HG03108 (cell line): ENCODE measurements around the gene BMS1.
"Not testable (repeated sequence)": the region's sequence is repeated elsewhere in the genome, so short reads cannot be mapped to it uniquely, and the experiment has no call there.

Experiments used
- ATAC-seq: cut with Tn5 transposase; IDR thresholded peaks from one replicate; pipeline ENCODE4 v1.9.1; 2021; ENCODE audit warnings: moderate library complexity; ENCODE audit not compliant: unreplicated experiment

The BMS1 gene

GRCh38 chr10:42860016-42860415, 77.4 kb downstream of the BMS1 start:
- not testable (repeated sequence) for ATAC-seq

DNA sequence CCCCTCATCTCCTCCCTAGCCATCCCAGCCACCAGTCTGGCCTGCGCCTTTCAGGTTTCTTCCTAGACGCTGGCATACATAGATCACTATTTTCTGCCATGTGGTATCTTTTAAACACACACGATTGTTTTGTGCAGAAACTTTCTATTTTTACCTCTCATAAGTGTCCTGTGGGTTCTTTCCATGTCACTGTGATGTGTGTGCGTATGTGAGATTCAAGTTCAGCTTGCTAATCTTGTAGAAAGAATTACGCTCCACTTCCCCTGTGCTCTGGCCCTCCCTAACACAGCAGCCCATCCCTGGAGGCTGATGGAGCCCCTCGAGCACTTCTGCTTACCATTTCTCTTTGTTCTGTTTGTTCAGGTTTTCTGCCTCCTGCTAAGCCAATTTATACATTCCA, 80.2 kb downstream of the BMS1 start:
- ATAC-seq, result not testable (repeated sequence)

DNA sequence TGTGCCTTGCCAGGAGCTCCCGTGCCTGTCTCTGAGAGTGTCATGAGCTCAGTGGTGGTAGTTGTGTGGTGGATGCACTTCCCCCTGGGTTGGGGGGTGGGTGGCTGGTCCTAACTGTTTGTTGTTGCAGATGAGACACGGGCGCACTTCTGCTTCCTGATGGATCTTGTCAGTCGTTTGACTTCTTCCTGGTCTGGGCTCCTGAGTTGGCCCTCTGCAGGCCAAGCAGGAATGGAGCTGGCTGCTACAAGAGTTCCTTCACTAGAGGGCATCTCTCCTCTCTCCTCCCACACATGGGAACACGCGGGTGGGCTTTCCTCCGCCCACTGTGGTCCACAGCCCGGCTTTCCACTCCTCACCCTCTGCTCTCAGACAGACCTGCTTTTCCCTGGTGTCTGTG, 82.0 kb downstream of the BMS1 start:
- no peak for ATAC-seq

- no peak for ATAC-seq
Observed at GRCh38 chr10:42865716-42866114, 83.1 kb downstream of the BMS1 start.

DNA sequence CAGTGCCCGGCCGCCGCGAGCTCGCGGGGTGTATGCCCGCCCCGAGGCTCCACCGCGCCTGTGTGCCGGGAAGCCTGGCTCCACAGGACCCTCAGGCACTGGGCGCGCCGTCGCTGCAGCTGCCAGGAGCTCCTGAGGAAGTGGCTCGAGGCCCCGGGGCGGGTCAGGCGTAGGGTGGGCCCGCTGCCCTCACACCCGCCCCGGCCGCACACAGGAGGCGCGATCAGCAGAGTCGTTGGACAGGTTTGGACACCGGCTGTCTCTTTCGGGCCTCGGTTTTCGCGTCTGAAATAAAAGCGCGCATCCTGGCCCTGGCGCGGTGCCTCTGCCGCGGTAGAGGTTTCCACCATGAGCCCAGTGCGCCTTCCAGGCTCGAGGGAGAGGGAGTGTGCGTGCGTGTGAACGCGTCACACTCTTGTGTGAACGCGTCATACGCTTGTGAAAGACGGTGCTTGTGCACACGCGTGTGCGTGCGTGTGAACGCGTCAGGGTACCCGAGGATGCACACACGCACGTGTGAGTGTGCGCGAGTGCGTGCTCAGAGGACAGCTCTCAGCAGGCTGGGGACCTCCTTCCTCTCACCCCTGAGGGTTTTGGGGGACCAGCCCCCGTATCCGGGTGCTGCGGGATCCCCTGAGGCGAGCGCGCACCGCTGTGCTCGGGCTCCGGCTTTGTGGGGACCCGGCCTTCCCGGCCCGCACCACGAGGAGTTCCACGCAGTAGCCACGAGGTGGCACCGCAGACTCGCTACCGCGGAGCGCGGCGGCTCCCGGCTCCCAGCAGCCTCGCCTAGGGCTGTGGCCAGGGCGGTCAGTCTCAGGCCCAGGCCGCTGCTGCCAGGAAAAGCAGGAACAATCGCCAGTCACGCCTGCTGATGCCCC, 83.8 kb downstream of the BMS1 start:
- no peak for ATAC-seq

DNA sequence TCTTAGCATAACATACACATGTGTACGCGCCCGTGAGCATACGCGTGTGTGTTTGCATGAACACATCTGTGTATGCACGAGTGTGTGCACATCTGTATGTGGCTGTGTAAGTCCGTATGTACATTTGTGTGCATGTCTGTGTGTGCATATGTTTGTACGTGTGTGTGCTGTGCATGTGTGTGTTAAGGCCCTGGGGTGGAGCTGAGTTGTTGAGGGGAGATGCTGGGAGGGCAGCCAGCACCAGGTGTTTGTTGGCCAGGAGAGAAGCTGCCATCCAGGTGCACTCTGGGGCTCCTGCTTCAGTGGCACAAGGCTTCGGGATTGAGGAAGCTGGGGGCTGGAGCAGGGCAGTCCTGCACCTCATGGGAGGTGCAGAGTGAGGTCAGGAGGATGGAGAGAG, 85.0 kb downstream of the BMS1 start:
- ATAC-seq, result no peak

GRCh38 chr10:42868530-42868929, 85.9 kb downstream of the BMS1 start:
- no peak for ATAC-seq

DNA sequence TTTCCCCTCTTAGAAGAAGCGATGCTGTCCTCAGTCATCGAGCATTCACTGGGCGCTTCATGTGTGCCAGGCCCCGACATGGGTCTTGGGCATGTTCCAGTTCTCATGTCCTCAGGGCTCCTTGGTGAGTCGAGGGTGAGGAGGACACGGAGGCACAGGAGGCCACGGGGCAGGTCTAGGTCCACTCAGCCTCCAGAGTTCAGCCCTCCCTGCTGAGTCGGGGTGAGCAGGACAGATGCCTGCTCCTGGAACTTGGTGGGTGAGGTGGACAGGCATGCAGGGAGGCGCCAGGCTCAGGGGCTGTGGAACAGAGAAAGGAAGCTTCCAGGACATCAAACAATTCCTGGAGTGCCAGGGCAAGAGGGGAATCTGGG, 87.4 kb downstream of the BMS1 start:
- no peak for ATAC-seq

GRCh38 chr10:42871138-42871641, 88.6 kb downstream of the BMS1 start:
- ATAC-seq, result not testable (repeated sequence)

DNA sequence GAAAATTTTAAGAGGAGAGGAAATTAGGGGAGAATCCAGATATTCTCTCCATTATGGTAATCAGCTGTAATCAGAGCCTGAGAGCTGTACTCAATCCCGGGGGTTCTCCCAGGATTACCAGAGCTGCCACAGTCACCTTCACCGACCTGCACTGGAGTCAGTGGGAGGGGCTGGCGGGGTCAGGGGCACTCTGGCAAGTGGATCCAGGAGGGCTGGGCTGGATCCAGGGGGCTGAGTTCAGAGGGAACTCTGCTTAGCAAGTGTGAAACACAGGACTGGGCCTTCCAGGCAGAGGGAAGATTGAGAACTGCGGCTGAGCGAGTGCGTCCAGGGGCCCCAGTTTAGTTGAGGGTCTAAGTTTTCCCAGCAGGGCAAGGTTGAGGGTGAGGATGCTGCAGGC, 89.2 kb downstream of the BMS1 start:
- no peak for ATAC-seq

- no peak for ATAC-seq
Observed at GRCh38 chr10:42872865-42873435, 90.4 kb downstream of the BMS1 start.

GRCh38 chr10:42874713-42875387, 92.3 kb downstream of the BMS1 start:
- no peak for ATAC-seq

GRCh38 chr10:42875388-42875755, 92.8 kb downstream of the BMS1 start:
- no peak for ATAC-seq

- no peak for ATAC-seq
Observed at GRCh38 chr10:42875798-42876341, 93.3 kb downstream of the BMS1 start.

GRCh38 chr10:42876476-42876875, 93.9 kb downstream of the BMS1 start:
- ATAC-seq, result no peak

GRCh38 chr10:42876945-42877344, 94.3 kb downstream of the BMS1 start:
- ATAC-seq, result no peak

DNA sequence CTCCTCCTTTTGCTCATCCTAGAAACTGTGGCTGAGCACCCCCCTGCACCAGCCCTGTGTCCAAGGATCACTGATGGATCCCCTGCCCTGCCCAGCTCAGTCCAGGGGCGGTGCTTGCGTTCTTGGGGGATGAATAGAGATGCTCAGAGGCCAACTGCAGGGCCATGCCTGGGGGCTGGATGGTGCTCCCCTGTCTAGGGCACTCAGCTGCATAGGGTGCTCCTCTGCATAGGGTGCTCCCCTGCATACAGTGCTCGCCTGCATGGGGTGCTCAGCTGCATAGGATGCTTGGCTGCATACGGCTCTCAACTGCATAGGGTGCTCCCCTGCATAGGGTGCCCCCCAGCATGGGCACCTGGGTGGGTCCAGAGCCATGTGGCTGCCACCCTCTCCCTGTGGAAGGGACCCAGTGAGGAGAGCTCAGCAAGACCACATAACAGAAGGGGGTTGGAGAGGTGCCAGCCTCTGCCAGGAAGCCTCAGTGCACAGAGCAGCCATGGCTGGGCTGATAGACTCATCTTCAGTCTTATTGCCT, 95.0 kb downstream of the BMS1 start:
- ATAC-seq, result no peak

- ATAC-seq, result no peak
Observed at GRCh38 chr10:42878134-42878820, 95.7 kb downstream of the BMS1 start.

DNA sequence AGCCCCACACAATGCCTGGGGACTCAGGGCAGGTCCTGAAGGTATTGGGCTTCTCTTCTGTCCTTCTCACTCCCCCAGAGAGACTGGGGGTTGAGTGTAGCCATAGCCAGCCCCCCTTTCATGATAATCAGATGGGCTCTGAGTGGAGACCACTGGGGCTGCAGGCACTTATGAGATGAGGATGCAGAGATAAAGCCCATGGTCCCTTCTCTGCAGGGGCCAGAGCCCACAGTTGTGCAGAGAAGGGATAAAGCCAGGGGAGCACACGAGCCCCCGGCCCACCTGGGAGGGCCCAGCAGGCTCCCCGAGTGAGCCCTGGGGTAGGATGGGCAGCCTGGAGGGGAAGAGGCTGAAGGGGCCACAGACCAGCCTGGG, 96.2 kb downstream of the BMS1 start:
- ATAC-seq, result no peak

GRCh38 chr10:42879380-42880254, 97.0 kb downstream of the BMS1 start:
- no peak for ATAC-seq
